ENCODE data around the gene IFNL3. TPM values are rescaled to one million over a fixed set of nuclear protein-coding genes. Genes with fewer than 3 reads are reported as not detected.

IFNL3 gene
- total and polyA plus RNA-seq, 11 donors: not detected

DNA sequence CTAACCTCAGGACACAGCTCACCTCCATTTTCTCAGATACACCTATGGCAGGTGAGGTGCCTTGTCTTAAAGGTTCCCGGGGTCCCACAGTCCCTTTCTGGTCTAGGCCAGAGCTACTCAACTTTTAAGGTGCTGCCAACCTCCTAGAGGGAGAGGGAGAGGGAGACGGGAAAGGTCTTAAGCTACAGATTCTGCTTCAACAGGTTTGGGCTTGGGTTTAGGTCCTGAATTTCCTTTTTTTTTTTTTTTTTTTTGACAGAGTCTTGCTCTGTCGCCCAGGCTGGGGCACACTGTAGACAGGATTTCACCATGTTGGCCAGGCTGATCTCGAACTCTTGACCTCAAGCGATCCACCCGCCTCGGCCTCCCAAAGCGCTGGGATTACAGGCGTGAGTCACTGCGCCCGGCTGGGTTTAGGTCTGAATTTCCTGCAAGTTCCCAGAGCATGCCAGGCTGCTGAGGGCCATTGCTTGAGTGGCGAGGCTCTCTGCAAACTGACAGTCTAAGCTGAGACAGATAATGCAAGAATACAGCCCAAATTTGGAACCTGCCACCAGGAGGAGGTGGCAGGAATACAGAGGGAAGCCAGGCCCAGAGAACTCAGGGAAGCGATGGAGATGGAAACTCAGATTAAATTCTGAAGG, 33.0 kb downstream of the IFNL3 start:
- ATAC-seq: no peak
- H3K9me3 ChIP-seq: peaks cover 0 to 14% (median 2%) of the 10 kb centered on the region in 12 donors
- H3K27me3 ChIP-seq: peaks cover 0 to 60% (median 7%) of the 10 kb centered on the region in 9 donors
- intact Hi-C loops (cut with DNase I): no loop called here
- WGBS, 4 donors: 63 to 75% (median 70%) methylated on average over 13 of the region's 13 CpGs
- H3K4me1 ChIP-seq: no peaks in the 10 kb centered on the region
- no peaks in the 10 kb centered on the region for H3K36me3 ChIP-seq
- TF ChIP-seq POLR2A (IDR thresholded peaks at IDR 0.05): no peak
- TF ChIP-seq, protein P1, sequence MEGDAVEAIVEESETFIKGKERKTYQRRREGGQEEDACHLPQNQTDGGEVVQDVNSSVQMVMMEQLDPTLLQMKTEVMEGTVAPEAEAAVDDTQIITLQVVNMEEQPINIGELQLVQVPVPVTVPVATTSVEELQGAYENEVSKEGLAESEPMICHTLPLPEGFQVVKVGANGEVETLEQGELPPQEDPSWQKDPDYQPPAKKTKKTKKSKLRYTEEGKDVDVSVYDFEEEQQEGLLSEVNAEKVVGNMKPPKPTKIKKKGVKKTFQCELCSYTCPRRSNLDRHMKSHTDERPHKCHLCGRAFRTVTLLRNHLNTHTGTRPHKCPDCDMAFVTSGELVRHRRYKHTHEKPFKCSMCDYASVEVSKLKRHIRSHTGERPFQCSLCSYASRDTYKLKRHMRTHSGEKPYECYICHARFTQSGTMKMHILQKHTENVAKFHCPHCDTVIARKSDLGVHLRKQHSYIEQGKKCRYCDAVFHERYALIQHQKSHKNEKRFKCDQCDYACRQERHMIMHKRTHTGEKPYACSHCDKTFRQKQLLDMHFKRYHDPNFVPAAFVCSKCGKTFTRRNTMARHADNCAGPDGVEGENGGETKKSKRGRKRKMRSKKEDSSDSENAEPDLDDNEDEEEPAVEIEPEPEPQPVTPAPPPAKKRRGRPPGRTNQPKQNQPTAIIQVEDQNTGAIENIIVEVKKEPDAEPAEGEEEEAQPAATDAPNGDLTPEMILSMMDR (IDR thresholded peaks at IDR 0.05): no peak
- no peak for DNase-seq
- H3K27ac ChIP-seq: no peak overlapping the region
- H3K4me3 ChIP-seq: no peak overlapping the region

DNA sequence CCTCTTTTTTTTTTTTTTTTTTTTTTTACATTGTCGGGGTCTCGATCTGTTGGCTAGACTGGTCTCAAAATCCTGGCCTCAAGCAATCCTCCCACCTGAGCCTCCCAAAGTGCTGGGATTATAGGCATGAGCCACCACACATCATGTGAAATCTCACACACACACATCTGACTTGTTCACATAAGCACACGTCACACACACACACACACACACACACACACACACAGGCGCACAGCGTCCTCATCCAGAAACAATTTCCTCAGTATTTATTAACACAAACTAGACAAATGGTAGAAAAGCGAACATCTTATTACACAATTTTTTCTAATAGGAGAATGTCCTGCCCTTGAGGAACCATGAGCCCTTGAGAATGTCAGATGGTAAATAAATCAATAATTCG, 35.6 kb downstream of the IFNL3 start:
- intact Hi-C loops (cut with DNase I): loop anchor here in 2 of 10 donors (10.0 kb wide), 1 partner anchor 106 kb away; no protein-coding TSS in a partner anchor
- DNase-seq (no peak), ATAC-seq (no peak)
- Histone ChIP-seq H3K4me3 (no peak overlapping the region), H3K9me3 (no peaks in the 10 kb centered on the region), H3K36me3 (no peaks in the 10 kb centered on the region), H3K4me1 (no peaks in the 10 kb centered on the region), H3K27ac (no peak overlapping the region), H3K27me3 (peaks cover 4 to 60% (median 15%) of the 10 kb centered on the region in 9 donors)
- no peak for TF ChIP-seq POLR2A (IDR thresholded peaks at IDR 0.05)
- TF ChIP-seq, protein P1 (IDR thresholded peaks at IDR 0.05): no peak
- WGBS, 4 donors: 77 to 83% (median 81%) methylated on average over 7 of the region's 7 CpGs

DNA sequence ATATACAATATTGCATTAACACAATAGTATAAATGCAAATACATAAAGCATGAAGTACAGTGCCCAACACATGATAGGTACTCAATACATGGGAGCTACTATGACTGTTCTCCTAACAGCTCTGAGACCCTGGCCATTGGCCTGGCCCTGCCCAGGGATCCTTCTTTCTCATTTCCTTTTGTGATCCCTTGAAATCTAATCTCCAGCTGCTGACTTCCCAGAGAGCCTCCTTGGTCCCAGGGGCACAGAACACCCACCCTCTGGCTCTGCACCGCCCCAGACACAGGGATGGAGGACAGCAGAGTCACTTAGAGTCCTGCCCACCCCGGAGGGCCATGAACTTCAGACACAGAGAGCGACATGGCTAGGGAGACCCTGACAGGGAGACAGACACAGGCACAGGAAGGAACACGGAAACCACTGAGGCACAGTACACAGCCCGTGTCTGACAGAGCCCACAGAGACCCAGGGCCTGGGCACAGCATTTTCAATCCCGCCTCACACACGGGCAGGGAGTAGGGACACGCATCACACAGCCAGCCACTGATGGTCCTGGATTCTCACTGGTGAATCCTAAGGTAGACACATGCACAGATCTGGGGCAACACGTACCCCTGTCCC, 36.5 kb downstream of the IFNL3 start:
- 65 to 70% (median 67%) methylated on average over 9 of the region's 9 CpGs for WGBS, 4 donors
- intact Hi-C loops (cut with DNase I): loop anchor here in 2 of 10 donors (10.0 kb wide), 1 partner anchor 107 kb away; no protein-coding TSS in a partner anchor
- peaks cover 6 to 63% (median 24%) of the 10 kb centered on the region in 9 donors for H3K27me3 ChIP-seq
- no peak overlapping the region for H3K27ac ChIP-seq
- H3K9me3 ChIP-seq: no peaks in the 10 kb centered on the region
- no peak for TF ChIP-seq POLR2A (IDR thresholded peaks at IDR 0.05)
- TF ChIP-seq, protein P1 (IDR thresholded peaks at IDR 0.05): no peak
- H3K4me3 ChIP-seq: no peak overlapping the region
- no peak for ATAC-seq
- H3K36me3 ChIP-seq: no peaks in the 10 kb centered on the region
- no peaks in the 10 kb centered on the region for H3K4me1 ChIP-seq
- DNase-seq: no peak

DNA sequence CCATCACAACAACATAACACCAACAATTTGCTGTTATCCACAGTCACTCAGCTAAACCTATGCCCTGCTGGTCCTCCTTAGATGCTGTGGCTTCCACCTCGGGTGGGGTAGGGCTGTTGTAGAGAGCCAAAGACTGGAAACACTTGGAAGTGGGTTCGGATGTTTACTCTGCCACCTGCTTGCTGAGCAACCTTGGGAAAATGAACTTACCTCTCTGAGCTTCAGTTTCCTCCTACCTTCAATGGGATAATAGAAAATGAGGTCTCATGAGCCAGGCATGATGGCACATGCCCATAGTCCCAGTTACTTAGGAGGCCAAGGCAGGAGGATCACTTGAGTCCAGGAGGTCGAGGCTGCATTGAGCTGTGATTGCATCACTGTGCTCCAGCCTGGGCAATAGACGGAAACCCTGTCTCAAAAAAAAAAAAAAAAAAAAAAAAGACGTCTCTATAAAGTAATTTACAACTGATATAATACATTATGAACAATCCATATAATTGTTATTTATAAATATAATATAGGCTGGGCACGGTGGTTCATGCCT, 37.4 kb downstream of the IFNL3 start:
- no peak for TF ChIP-seq POLR2A (IDR thresholded peaks at IDR 0.05)
- TF ChIP-seq, protein P1 (IDR thresholded peaks at IDR 0.05): no peak
- H3K27ac ChIP-seq: no peak overlapping the region
- intact Hi-C loops (cut with DNase I): loop anchor here in 2 of 10 donors (10.0 kb wide), 1 partner anchor 107 kb away; no protein-coding TSS in a partner anchor
- DNase-seq (no peak), ATAC-seq (no peak)
- 63 to 76% (median 70%) methylated on average over 6 of the region's 6 CpGs for WGBS, 4 donors
- no peaks in the 10 kb centered on the region for H3K36me3 ChIP-seq
- peaks cover 13 to 65% (median 34%) of the 10 kb centered on the region in 9 donors for H3K27me3 ChIP-seq
- H3K4me3 ChIP-seq: no peak overlapping the region
- no peaks in the 10 kb centered on the region for H3K4me1 ChIP-seq
- no peaks in the 10 kb centered on the region for H3K9me3 ChIP-seq

Data from heart left ventricle (tissue), 16 donors.